NT2/D1 (cell line): ENCODE data around the gene PLCG1.

Experiments
- DNase-seq: peaks from one replicate; pipeline ENCODE4 v3.0.0-alpha.2; 2011; ENCODE audit warnings: low read depth, low spot score
- H3K27me3 ChIP-seq: 2 replicates; pipeline ENCODE4 v1.6.0; 2011; ENCODE audit warnings: mild to moderate bottlenecking; ENCODE audit not compliant: insufficient read length, insufficient read depth
- H3K36me3 ChIP-seq: 2 replicates; pipeline ENCODE4 v1.6.1; 2011; ENCODE audit warnings: mild to moderate bottlenecking, low read length, mixed read lengths; ENCODE audit not compliant: insufficient read depth, insufficient read length
- H3K4me1 ChIP-seq: 2 replicates; pipeline ENCODE4 v1.5.1; 2011; ENCODE audit not compliant: insufficient read depth, insufficient read length
- H3K4me3 ChIP-seq: 2 replicates; pipeline ENCODE4 v1.5.1; 2011; ENCODE audit warnings: low read depth; ENCODE audit not compliant: insufficient read length
- H3K9ac ChIP-seq: 2 replicates; pipeline ENCODE4 v1.6.0; 2011; ENCODE audit warnings: low read depth; ENCODE audit not compliant: insufficient read length
- H3K9me3 ChIP-seq: 2 replicates; pipeline ENCODE4 v1.5.1; 2011; ENCODE audit warnings: mild to moderate bottlenecking, low read length; ENCODE audit not compliant: insufficient read depth
- SUZ12 ChIP-seq: IDR thresholded peaks from 2 replicates; pipeline ENCODE4 v1.6.1; 2011; ENCODE audit not compliant: insufficient read length, insufficient read depth; ENCODE audit errors: extremely low read depth
- YY1 ChIP-seq: IDR thresholded peaks from 2 replicates; pipeline ENCODE4 v1.6.1; 2011; ENCODE audit not compliant: insufficient read length, insufficient read depth
- ZNF274 ChIP-seq: IDR thresholded peaks from 2 replicates; pipeline ENCODE4 v1.6.1; 2011; ENCODE audit warnings: mild to moderate bottlenecking, low read depth, low read length

PLCG1 gene

DNA sequence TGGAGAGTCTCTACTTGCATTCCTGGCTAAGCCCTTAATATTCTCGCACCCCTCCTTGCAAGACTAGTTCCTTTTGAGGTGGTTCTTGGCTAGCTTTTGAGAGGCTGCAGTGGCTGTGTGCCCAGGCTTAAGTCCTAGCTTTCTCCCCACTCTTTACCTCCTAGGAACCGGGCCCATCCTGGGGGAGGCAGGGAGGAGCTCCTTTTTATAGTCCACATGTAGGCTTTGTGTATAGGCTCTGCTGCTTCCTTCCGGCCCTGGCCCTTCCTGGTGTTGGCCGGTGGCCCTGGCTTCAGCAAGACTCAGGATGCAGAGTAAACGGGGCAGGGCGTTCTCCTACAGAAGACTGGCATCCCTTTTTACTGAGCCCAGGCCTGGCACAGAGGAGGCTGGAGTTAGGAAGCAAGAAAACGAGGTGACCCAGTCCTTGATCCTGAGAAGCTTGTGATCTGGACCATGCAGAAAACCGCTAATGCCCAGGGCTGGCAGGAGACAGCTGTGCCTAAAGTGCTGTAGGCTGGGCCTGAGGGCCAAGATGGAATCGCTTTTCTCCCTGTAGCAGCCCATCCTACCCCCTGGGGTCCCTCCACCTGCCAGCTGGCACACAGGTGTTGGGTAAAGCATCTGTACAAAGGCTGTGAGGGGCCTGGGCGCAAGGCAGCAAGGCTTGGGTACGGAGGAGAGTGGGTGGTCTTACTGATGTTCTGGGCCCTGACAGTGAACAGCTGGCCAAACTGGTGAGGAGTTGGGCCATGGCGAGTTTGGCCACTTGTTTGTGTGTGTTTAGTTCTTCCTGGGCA is 8.7 kb downstream of the PLCG1 start:
- Histone ChIP-seq H3K9ac (no peak overlapping the region), H3K9me3 (no peaks in the 10 kb centered on the region), H3K4me3 (no peak overlapping the region), H3K27me3 (no peaks in the 10 kb centered on the region), H3K36me3 (peaks cover 62% of the 10 kb centered on the region), H3K4me1 (peaks cover 3% of the 10 kb centered on the region)
- DNase-seq = no peak
- TF ChIP-seq YY1 (no peak), ZNF274 (no peak), SUZ12 (no peak)

DNA sequence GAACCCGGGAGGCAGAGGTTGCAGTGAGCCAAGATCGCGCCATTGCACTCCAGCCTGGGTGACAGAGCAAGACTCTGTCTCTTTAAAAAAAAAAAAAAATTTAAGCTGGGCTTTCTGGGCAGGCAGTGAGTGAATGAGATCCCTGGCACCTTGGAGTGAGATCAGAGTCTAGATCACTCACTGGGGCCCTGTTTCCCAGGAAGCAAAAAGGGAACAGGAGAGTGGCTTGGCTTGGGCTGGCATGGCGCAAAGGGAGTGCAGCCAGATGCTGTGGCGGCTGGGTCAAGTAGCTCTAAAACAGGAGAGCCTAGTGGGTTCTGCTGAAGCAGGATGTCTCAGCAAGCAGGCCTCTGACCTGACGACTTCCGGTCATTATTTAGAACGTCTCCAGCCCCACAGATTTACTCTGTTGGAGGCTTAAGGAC is 10.4 kb downstream of the PLCG1 start:
- TF ChIP-seq YY1 (no peak), SUZ12 (no peak), ZNF274 (no peak)
- Histone ChIP-seq H3K4me3 (no peak overlapping the region), H3K36me3 (peaks cover 56% of the 10 kb centered on the region), H3K9me3 (no peaks in the 10 kb centered on the region), H3K4me1 (peaks cover 3% of the 10 kb centered on the region), H3K9ac (no peak overlapping the region), H3K27me3 (no peaks in the 10 kb centered on the region)
- no peak for DNase-seq

GRCh38 chr20:41148942-41149341 is 11.6 kb downstream of the PLCG1 start:
- H3K4me1 ChIP-seq = peaks cover 3% of the 10 kb centered on the region
- DNase-seq = no peak

DNA sequence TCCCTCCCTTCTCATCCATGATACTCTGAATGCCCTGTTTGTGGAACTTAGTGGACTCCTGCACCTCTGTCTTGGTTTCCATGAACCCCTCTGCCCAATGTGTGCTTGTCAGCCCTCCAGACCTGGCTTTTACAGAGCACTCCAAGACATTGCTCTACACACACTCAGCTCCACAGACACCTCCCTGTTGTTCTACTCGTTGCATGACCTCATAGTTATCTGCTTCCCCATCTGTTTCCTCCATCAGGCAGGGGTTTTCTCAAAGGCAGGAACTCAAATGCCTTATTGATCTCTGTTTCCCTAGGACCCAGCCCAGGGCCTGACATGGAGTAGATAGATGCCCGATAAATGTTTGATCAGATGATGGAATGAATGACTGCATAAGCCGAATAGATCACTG is 13.3 kb downstream of the PLCG1 start:
- no peak overlapping the region for H3K9ac ChIP-seq
- H3K36me3 ChIP-seq = peaks cover 47% of the 10 kb centered on the region
- no peaks in the 10 kb centered on the region for H3K9me3 ChIP-seq
- H3K4me1 ChIP-seq = peaks cover 9% of the 10 kb centered on the region
- DNase-seq = no peak
- TF ChIP-seq ZNF274 (no peak), SUZ12 (no peak), YY1 (no peak)
- no peak overlapping the region for H3K4me3 ChIP-seq
- H3K27me3 ChIP-seq = no peaks in the 10 kb centered on the region

More at GRCh38 chr20:41148942-41149341, 11.6 kb downstream of the PLCG1 start:
- Histone ChIP-seq H3K36me3 (peaks cover 47% of the 10 kb centered on the region), H3K27me3 (no peaks in the 10 kb centered on the region), H3K4me3 (no peak overlapping the region), H3K9me3 (no peaks in the 10 kb centered on the region), H3K9ac (no peak overlapping the region)
- no peak for TF ChIP-seq ZNF274
- TF ChIP-seq SUZ12 = no peak
- TF ChIP-seq YY1 = no peak

GRCh38 chr20:41151134-41151869 is 14.0 kb downstream of the PLCG1 start:
- H3K4me1 ChIP-seq = peaks cover 12% of the 10 kb centered on the region
- H3K27me3 ChIP-seq = no peaks in the 10 kb centered on the region
- no peak overlapping the region for H3K4me3 ChIP-seq

GRCh38 chr20:41152108-41152757 is 14.9 kb downstream of the PLCG1 start:
- DNase-seq = no peak
- H3K4me1 ChIP-seq = peaks cover 15% of the 10 kb centered on the region
- no peak for TF ChIP-seq SUZ12
- no peak for TF ChIP-seq YY1
- no peak for TF ChIP-seq ZNF274
- H3K36me3 ChIP-seq = peaks cover 45% of the 10 kb centered on the region
- H3K27me3 ChIP-seq = no peaks in the 10 kb centered on the region
- H3K9me3 ChIP-seq = no peaks in the 10 kb centered on the region
- H3K4me3 ChIP-seq = no peak overlapping the region
- no peak overlapping the region for H3K9ac ChIP-seq

More at GRCh38 chr20:41151134-41151869, 14.0 kb downstream of the PLCG1 start:
- Histone ChIP-seq H3K36me3 (peaks cover 47% of the 10 kb centered on the region), H3K9ac (no peak overlapping the region), H3K9me3 (no peaks in the 10 kb centered on the region)
- TF ChIP-seq SUZ12 = no peak
- no peak for TF ChIP-seq YY1
- no peak for TF ChIP-seq ZNF274
- no peak for DNase-seq
